DND-41 (cell line): ENCODE results near the gene ACAP1.

ENCODE experiments used
- CTCF ChIP-seq: IDR thresholded peaks from 2 replicates; pipeline ENCODE4 v1.5.1; 2012; ENCODE audit warnings: borderline replicate concordance, low read length, moderate library complexity, mild to moderate bottlenecking; ENCODE audit not compliant: poor library complexity, severe bottlenecking; ENCODE audit errors: extremely low read depth
- EZH2 ChIP-seq: IDR thresholded peaks from 3 replicates; pipeline ENCODE4 v1.6.1; 2012; ENCODE audit warnings: borderline replicate concordance, low read depth, mild to moderate bottlenecking, moderate library complexity, low read length, inconsistent platforms; ENCODE audit not compliant: severe bottlenecking

- TF ChIP-seq CTCF (no peak), EZH2 (no peak)
Measured at GRCh38 chr17:7357381-7357780, 21.1 kb downstream of the ACAP1 start.
